Ishikawa (cell line): Measurements from ENCODE around the gene JARID2.

Source experiments
- CREB1 ChIP-seq: IDR thresholded peaks from 2 replicates; pipeline ENCODE4 v1.6.1; 2012; ENCODE audit warnings: low read depth
- EP300 ChIP-seq: IDR thresholded peaks from 2 replicates; pipeline ENCODE4 v1.6.1; 2012; ENCODE audit warnings: borderline replicate concordance
- FOXM1 ChIP-seq: IDR thresholded peaks from 2 replicates; pipeline ENCODE4 v1.6.1; 2012; ENCODE audit warnings: low read depth, borderline replicate concordance

DNA sequence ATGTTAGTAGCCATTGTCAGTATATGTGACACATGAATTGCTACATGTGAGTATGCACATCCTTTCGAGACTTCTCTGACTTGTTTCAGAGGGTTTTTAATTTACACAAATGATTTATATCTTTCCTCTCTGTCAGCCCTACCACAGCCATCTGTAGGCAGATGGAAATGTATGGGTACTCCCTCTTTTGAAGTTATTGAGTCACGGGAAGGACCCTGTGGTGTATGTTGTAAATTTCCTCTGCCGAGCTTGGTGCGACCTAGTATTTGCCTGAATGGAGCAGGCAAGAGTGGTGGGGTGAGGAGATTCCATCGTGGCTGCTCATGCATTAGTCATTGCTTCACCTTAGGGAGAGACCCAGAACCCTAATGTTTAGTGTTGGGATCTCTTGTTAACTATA, 171.9 kb downstream of the JARID2 start:
- TF ChIP-seq EP300 (no peak), FOXM1 (no peak), CREB1 (no peak)
